Astrocyte (in vitro differentiated cells and primary cell): Measurements from ENCODE around the gene MAP2.

Experiments
- EZH2 ChIP-seq: IDR thresholded peaks from 2 replicates; pipeline ENCODE4 v1.6.1; 2012; ENCODE audit warnings: mild to moderate bottlenecking, low read length, inconsistent platforms; ENCODE audit not compliant: insufficient read depth
- TF ChIP-seq, protein P1 (sequence below): IDR thresholded peaks from 2 replicates; pipeline ENCODE4 v1.5.1; 2011; ENCODE audit warnings: low read depth, mild to moderate bottlenecking, inconsistent platforms, low read length, moderate library complexity; ENCODE audit not compliant: insufficient read depth

GRCh38 chr2:209619782-209620181, 195.9 kb downstream of the MAP2 start:
- TF ChIP-seq, protein P1, sequence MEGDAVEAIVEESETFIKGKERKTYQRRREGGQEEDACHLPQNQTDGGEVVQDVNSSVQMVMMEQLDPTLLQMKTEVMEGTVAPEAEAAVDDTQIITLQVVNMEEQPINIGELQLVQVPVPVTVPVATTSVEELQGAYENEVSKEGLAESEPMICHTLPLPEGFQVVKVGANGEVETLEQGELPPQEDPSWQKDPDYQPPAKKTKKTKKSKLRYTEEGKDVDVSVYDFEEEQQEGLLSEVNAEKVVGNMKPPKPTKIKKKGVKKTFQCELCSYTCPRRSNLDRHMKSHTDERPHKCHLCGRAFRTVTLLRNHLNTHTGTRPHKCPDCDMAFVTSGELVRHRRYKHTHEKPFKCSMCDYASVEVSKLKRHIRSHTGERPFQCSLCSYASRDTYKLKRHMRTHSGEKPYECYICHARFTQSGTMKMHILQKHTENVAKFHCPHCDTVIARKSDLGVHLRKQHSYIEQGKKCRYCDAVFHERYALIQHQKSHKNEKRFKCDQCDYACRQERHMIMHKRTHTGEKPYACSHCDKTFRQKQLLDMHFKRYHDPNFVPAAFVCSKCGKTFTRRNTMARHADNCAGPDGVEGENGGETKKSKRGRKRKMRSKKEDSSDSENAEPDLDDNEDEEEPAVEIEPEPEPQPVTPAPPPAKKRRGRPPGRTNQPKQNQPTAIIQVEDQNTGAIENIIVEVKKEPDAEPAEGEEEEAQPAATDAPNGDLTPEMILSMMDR, result no peak
- TF ChIP-seq EZH2, result no peak
